OCI-LY3 (cell line): Measurements from ENCODE around the gene PSAPL1.

Experiments
- H2AFZ ChIP-seq: fragments of 200-600, 300-600 bp; shearing (Covaris generic); 2 replicates; pipeline ENCODE4 v1.6.0; 2014; ENCODE audit warnings: antibody characterized with exemption, low read depth, low read length
- H3K27ac ChIP-seq: fragments of 200-600, 300-600 bp; sonication (generic); 2 replicates; pipeline ENCODE4 v1.5.1; 2014; ENCODE audit warnings: mild to moderate bottlenecking, low read length, moderate library complexity, mixed read lengths
- H3K27me3 ChIP-seq: fragments of 200-600, 300-600 bp; sonication (generic); 2 replicates; pipeline ENCODE4 v1.6.1; 2014; ENCODE audit warnings: low read depth, low read length, mixed read lengths
- H3K36me3 ChIP-seq: fragments of 200-600, 300-600 bp; sonication (generic); replicated peaks from 2 replicates; pipeline ENCODE3; 2014; ENCODE audit warnings: low read depth, low read length, mixed read lengths
- H3K4me1 ChIP-seq: fragments of 300-600, 200-600 bp; sonication (generic); 2 replicates; pipeline ENCODE4 v1.6.1; 2014; ENCODE audit warnings: low read length, mixed read lengths
- H3K4me2 ChIP-seq: fragments of 200-600, 300-600 bp; sonication (generic); 2 replicates; pipeline ENCODE4 v1.6.1; 2014; ENCODE audit warnings: low read length, mixed read lengths
- H3K4me3 ChIP-seq: fragments of 300-600, 200-600 bp; sonication (generic); 2 replicates; pipeline ENCODE4 v1.5.1; 2014; ENCODE audit warnings: antibody characterized with exemption, mild to moderate bottlenecking, low read length, moderate library complexity
- H3K79me2 ChIP-seq: fragments of 300-600, 200-600 bp; shearing (Covaris generic); 2 replicates; pipeline ENCODE4 v1.6.1; 2014; ENCODE audit warnings: mild to moderate bottlenecking, low read length, mixed read lengths
- H3K9ac ChIP-seq: fragments of 300-600, 200-600 bp; shearing (Covaris generic); 2 replicates; pipeline ENCODE4 v1.6.0; 2014; ENCODE audit warnings: mild to moderate bottlenecking, low read length, moderate library complexity
- H3K9me3 ChIP-seq: fragments of 200-600, 300-600 bp; shearing (Covaris generic); 2 replicates; pipeline ENCODE4 v1.6.1; 2014; ENCODE audit warnings: low read length, mixed read lengths; ENCODE audit not compliant: insufficient read depth
- H4K20me1 ChIP-seq: fragments of 200-600, 300-600 bp; sonication (generic); 2 replicates; pipeline ENCODE4 v1.6.1; 2016; ENCODE audit warnings: low read length, mixed read lengths; ENCODE audit not compliant: insufficient read depth
- CTCF ChIP-seq: fragments of 200-600, 300-600 bp; sonication (generic); IDR thresholded peaks from 2 replicates; pipeline ENCODE4 v1.5.1; 2014; ENCODE audit warnings: antibody characterized with exemption, low read length, low read depth
- EZH2phosphoT487 ChIP-seq: fragments of 200-600 bp; shearing (Covaris generic); IDR thresholded peaks from 2 replicates; pipeline ENCODE4 v1.6.1; 2018; ENCODE audit warnings: antibody characterized with exemption, mixed run types, low read depth

The PSAPL1 gene

GRCh38 chr4:7425124-7425523, 9.6 kb downstream of the PSAPL1 start:
- Histone ChIP-seq H3K36me3 (no peaks in the 10 kb centered on the region), H3K79me2 (no peaks in the 10 kb centered on the region), H3K9ac (no peak overlapping the region), H3K4me1 (no peaks in the 10 kb centered on the region), H3K4me3 (no peak overlapping the region), H3K27me3 (no peaks in the 10 kb centered on the region), H3K27ac (no peak overlapping the region), H4K20me1 (no peaks in the 10 kb centered on the region), H2AFZ (no peak overlapping the region), H3K4me2 (no peak overlapping the region), H3K9me3 (no peaks in the 10 kb centered on the region)
- TF ChIP-seq CTCF (no peak), EZH2phosphoT487 (no peak)

GRCh38 chr4:7424553-7425111, 10.1 kb downstream of the PSAPL1 start:
- H3K36me3 ChIP-seq: no peaks in the 10 kb centered on the region
- TF ChIP-seq CTCF: no peak
- TF ChIP-seq EZH2phosphoT487: no peak
- no peaks in the 10 kb centered on the region for H3K4me1 ChIP-seq
- H3K4me2 ChIP-seq: no peak overlapping the region
- H3K4me3 ChIP-seq: no peak overlapping the region
- no peaks in the 10 kb centered on the region for H3K27me3 ChIP-seq
- no peaks in the 10 kb centered on the region for H3K9me3 ChIP-seq
- no peaks in the 10 kb centered on the region for H3K79me2 ChIP-seq
- H4K20me1 ChIP-seq: no peaks in the 10 kb centered on the region
- H3K9ac ChIP-seq: no peak overlapping the region
- H2AFZ ChIP-seq: no peak overlapping the region
- H3K27ac ChIP-seq: no peak overlapping the region

GRCh38 chr4:7423801-7424552, 10.8 kb downstream of the PSAPL1 start:
- H2AFZ ChIP-seq: no peak overlapping the region
- H3K27me3 ChIP-seq: no peaks in the 10 kb centered on the region
- no peaks in the 10 kb centered on the region for H3K36me3 ChIP-seq
- no peak overlapping the region for H3K4me3 ChIP-seq
- H3K9ac ChIP-seq: no peak overlapping the region
- H3K79me2 ChIP-seq: no peaks in the 10 kb centered on the region
- no peaks in the 10 kb centered on the region for H3K4me1 ChIP-seq
- H4K20me1 ChIP-seq: no peaks in the 10 kb centered on the region
- no peak overlapping the region for H3K27ac ChIP-seq
- no peak for TF ChIP-seq EZH2phosphoT487
- TF ChIP-seq CTCF: no peak
- no peaks in the 10 kb centered on the region for H3K9me3 ChIP-seq
- no peak overlapping the region for H3K4me2 ChIP-seq

GRCh38 chr4:7423391-7423790, 11.3 kb downstream of the PSAPL1 start:
- Histone ChIP-seq H4K20me1 (no peaks in the 10 kb centered on the region), H3K9me3 (no peaks in the 10 kb centered on the region), H2AFZ (no peak overlapping the region), H3K4me1 (no peaks in the 10 kb centered on the region), H3K4me3 (no peak overlapping the region), H3K4me2 (no peak overlapping the region), H3K27me3 (no peaks in the 10 kb centered on the region), H3K27ac (no peak overlapping the region), H3K9ac (no peak overlapping the region), H3K79me2 (no peaks in the 10 kb centered on the region), H3K36me3 (no peaks in the 10 kb centered on the region)
- TF ChIP-seq EZH2phosphoT487: no peak
- TF ChIP-seq CTCF: no peak
